ENCODE results near the gene HTT-AS.

The HTT-AS gene

GRCh38 chr4:3043282-3044020, 30.9 kb downstream of the HTT-AS start:
- Histone ChIP-seq H3K27ac (no peak overlapping the region), H3K4me3 (no peak overlapping the region)
- DNase-seq (ENCODE audit: low spot score) = peak; percentile 46
- no peak for TF ChIP-seq CTCF (IDR thresholded peaks at IDR 0.05)

- H3K4me3 ChIP-seq = peak overlapping the region; percentile 77
- no peak for TF ChIP-seq CTCF (IDR thresholded peaks at IDR 0.05)
- DNase-seq (ENCODE audit: low spot score) = no peak
- H3K27ac ChIP-seq = peak overlapping the region in 1 of 2 donors; percentile 75
Observed at GRCh38 chr4:3042226-3042625, 32.1 kb downstream of the HTT-AS start.

- TF ChIP-seq CTCF (IDR thresholded peaks at IDR 0.05) = no peak
- H3K4me3 ChIP-seq = peak overlapping the region; percentile 77
- peak; percentile 82 for DNase-seq (ENCODE audit: low spot score)
- H3K27ac ChIP-seq = peak overlapping the region in 1 of 2 donors; percentile 75
Observed at GRCh38 chr4:3041192-3042142, 32.9 kb downstream of the HTT-AS start.

- no peak for TF ChIP-seq CTCF (IDR thresholded peaks at IDR 0.05)
- peak; percentile 41 for DNase-seq (ENCODE audit: low spot score)
Observed at GRCh38 chr4:3040452-3041191, 33.7 kb downstream of the HTT-AS start.

GRCh38 chr4:3039706-3040366, 34.5 kb downstream of the HTT-AS start:
- no peak overlapping the region for H3K4me3 ChIP-seq
- peak; percentile 43 for DNase-seq (ENCODE audit: low spot score)
- TF ChIP-seq CTCF (IDR thresholded peaks at IDR 0.05) = no peak
- H3K27ac ChIP-seq = no peak overlapping the region

More at GRCh38 chr4:3040452-3041191, 33.7 kb downstream of the HTT-AS start:
- H3K27ac ChIP-seq = peak overlapping the region in 1 of 2 donors; percentile 75
- H3K4me3 ChIP-seq = peak overlapping the region; percentile 77

GRCh38 chr4:3037957-3038461, 36.3 kb downstream of the HTT-AS start:
- no peak overlapping the region for H3K27ac ChIP-seq
- peak overlapping the region; percentile 53 for H3K4me3 ChIP-seq
- DNase-seq (ENCODE audit: low spot score) = peak; percentile 74
- TF ChIP-seq CTCF (IDR thresholded peaks at IDR 0.05) = no peak

Data from coronary artery (tissue), 2 donors.